GM18505 (cell line): ENCODE results near the gene PTPRF.

Experiments
- ATAC-seq: cut with Tn5 transposase; IDR thresholded peaks from one replicate; pipeline ENCODE4 v1.9.1; 2021; ENCODE audit not compliant: unreplicated experiment
- POLR2A ChIP-seq: IDR thresholded peaks from 4 replicates; pipeline ENCODE4 v1.6.1; 2011; ENCODE audit warnings: borderline replicate concordance; ENCODE audit not compliant: insufficient read depth, insufficient read length; ENCODE audit errors: extremely low read depth

Gene PTPRF

GRCh38 chr1:43537423-43538142 is 6.9 kb downstream of the PTPRF start:
- no peak for ATAC-seq
- no peak for TF ChIP-seq POLR2A

GRCh38 chr1:43538143-43538487 is 7.4 kb downstream of the PTPRF start:
- no peak for ATAC-seq
- no peak for TF ChIP-seq POLR2A

GRCh38 chr1:43538969-43539368 is 8.3 kb downstream of the PTPRF start:
- no peak for TF ChIP-seq POLR2A
- no peak for ATAC-seq

GRCh38 chr1:43539726-43540434 is 9.2 kb downstream of the PTPRF start:
- no peak for ATAC-seq
- no peak for TF ChIP-seq POLR2A

- no peak for ATAC-seq
- TF ChIP-seq POLR2A = no peak
Observed at GRCh38 chr1:43540653-43541071, 10.0 kb downstream of the PTPRF start.

GRCh38 chr1:43541141-43541540 is 10.5 kb downstream of the PTPRF start:
- TF ChIP-seq POLR2A = no peak
- no peak for ATAC-seq

- no peak for TF ChIP-seq POLR2A
- no peak for ATAC-seq
Observed at GRCh38 chr1:43541721-43542401, 11.2 kb downstream of the PTPRF start.

GRCh38 chr1:43542527-43543458 is 12.1 kb downstream of the PTPRF start:
- TF ChIP-seq POLR2A = no peak
- ATAC-seq = no peak

- ATAC-seq = no peak
- TF ChIP-seq POLR2A = no peak
Observed at GRCh38 chr1:43543567-43543966, 12.9 kb downstream of the PTPRF start.

GRCh38 chr1:43545339-43545694 is 14.6 kb downstream of the PTPRF start:
- ATAC-seq = no peak
- no peak for TF ChIP-seq POLR2A

GRCh38 chr1:43545695-43546387 is 15.2 kb downstream of the PTPRF start:
- ATAC-seq = no peak
- TF ChIP-seq POLR2A = no peak

- ATAC-seq = no peak
- no peak for TF ChIP-seq POLR2A
Observed at GRCh38 chr1:43546388-43547100, 15.9 kb downstream of the PTPRF start.

- ATAC-seq = no peak
- TF ChIP-seq POLR2A = no peak
Observed at GRCh38 chr1:43547538-43548072, 16.9 kb downstream of the PTPRF start.
